Ovary (tissue), 9 donors: ENCODE measurements around the gene INPPL1. TPM values are rescaled to one million over a fixed set of nuclear protein-coding genes. Genes with fewer than 3 reads are reported as not detected.

ENCODE experiments used
- DNase-seq, 5 donors: peaks; one replicate each; pipeline ENCODE4 v3.0.0-alpha.2; 2019 to 2020
- H3K27ac ChIP-seq, 2 donors: fragments of 200-600 bp; one replicate each; pipeline versions ENCODE4 v1.5.1 to v1.8.0; 2019 to 2022
- H3K27me3 ChIP-seq: fragments of 200-600 bp; one replicate; pipeline ENCODE4 v1.8.0; 2022
- H3K36me3 ChIP-seq: fragments of 200-600 bp; sonication (generic); one replicate; pipeline ENCODE4 v1.5.1; 2019
- H3K4me1 ChIP-seq: one replicate; pipeline ENCODE4 v1.8.1; 2013; ENCODE audit warnings: mild to moderate bottlenecking, moderate library complexity; ENCODE audit not compliant: insufficient read depth
- H3K4me3 ChIP-seq: fragments of 200-600 bp; sonication (generic); one replicate; pipeline ENCODE4 v1.5.1; 2017
- H3K9me3 ChIP-seq, 2 donors: fragments of 200-600 bp in 1 of 2; sonication (generic) in 1 of 2; one replicate each; pipeline versions ENCODE4 v1.5.1 to v1.8.1; 2013 to 2019; ENCODE audit warnings: mild to moderate bottlenecking in 1 of 2, moderate library complexity in 1 of 2
- EP300 ChIP-seq: sonication (generic); formaldehyde crosslinking; IDR thresholded peaks from one replicate; pipeline ENCODE4 v1.6.1; 2017; ENCODE audit warnings: antibody characterized with exemption
- POLR2A ChIP-seq: fragments of 450-650 bp; IDR thresholded peaks from one replicate; pipeline ENCODE4 v1.6.1; 2017; ENCODE audit warnings: antibody characterized with exemption, mild to moderate bottlenecking, moderate library complexity
- WGBS, 3 donors: extraction: QIAGEN DNeasy Blood & Tissue Kit in 1 of 3; methylation state at CpG; one replicate each; pipeline versions ENCODE4 v1.1.5 to v1.1.7; 2013 to 2017; 5-methylcytosine and 5-hydroxymethylcytosine counted together
- intact Hi-C, 4 donors: fragments of 100-400 bp; cut with DNase I; formaldehyde crosslinking; loops; one replicate each; pipeline versions ENCODE4 v1.11.0 to v1.15.1; 2022 to 2023
- polyA plus RNA-seq, 2 donors: library from polyadenylated mRNA; stranded (reverse); fragments of 200-250 nt in 1 of 2; fragments of 350-450 nt in 1 of 2; fragmentation: Illumina TruSeq in 1 of 2; extraction: RNeasy Lipid Tissue Mini Kit (QIAGEN cat#74804) in 1 of 2; gene quantifications; one replicate each; pipeline ENCODE4 v1.2.3, GENCODE V29; 2013 to 2014
- total RNA-seq, 7 donors: library from RNA; depleted of rRNA in 2 of 7; stranded (reverse); fragments of >200 nt in 2 of 7; fragmentation: NEBNext Ultra II Directional in 3 of 7; extraction: Animal tissue kit (Norgen Biotek cat#: 25700) in 3 of 7; gene quantifications; one replicate each; pipeline versions ENCODE4 v1.1.0 to v1.2.4, GENCODE V29; 2016 to 2023
- TF ChIP-seq, protein P1 (sequence below), 3 donors: fragments of 450-650 bp in 2 of 3; fragments of 200-600 bp in 1 of 3; IDR thresholded peaks; one replicate each; pipeline versions ENCODE4 v1.5.1 to v1.8.0; 2016 to 2022; ENCODE audit warnings: antibody characterized with exemption in 3 of 3, mild to moderate bottlenecking in 1 of 3
- donor health status: DM: no; HTN: no; CAD: no; lungs with moderate emphysema.
- donor health status: DM: no; HTN: no; CAD: no.
- donor health status: Bipolar disorder and iron deficiency.
- donor health status: DM: yes; HTN: yes; CAD: no.
- donor health status: DM: no; HTN: no; CAD: no.
- donor health status: DM: yes; HTN: yes; CAD: no.

INPPL1 gene
- total and polyA plus RNA-seq, 9 donors: 48.4 to 208 (median 132) TPM

- Histone ChIP-seq H3K27ac (no peak overlapping the region), H3K36me3 (no peaks in the 10 kb centered on the region), H3K9me3 (no peaks in the 10 kb centered on the region), H3K4me1 (no peaks in the 10 kb centered on the region), H3K4me3 (no peak overlapping the region), H3K27me3 (no peaks in the 10 kb centered on the region)
- no peak for DNase-seq
- TF ChIP-seq EP300: no peak
- TF ChIP-seq, protein P1, sequence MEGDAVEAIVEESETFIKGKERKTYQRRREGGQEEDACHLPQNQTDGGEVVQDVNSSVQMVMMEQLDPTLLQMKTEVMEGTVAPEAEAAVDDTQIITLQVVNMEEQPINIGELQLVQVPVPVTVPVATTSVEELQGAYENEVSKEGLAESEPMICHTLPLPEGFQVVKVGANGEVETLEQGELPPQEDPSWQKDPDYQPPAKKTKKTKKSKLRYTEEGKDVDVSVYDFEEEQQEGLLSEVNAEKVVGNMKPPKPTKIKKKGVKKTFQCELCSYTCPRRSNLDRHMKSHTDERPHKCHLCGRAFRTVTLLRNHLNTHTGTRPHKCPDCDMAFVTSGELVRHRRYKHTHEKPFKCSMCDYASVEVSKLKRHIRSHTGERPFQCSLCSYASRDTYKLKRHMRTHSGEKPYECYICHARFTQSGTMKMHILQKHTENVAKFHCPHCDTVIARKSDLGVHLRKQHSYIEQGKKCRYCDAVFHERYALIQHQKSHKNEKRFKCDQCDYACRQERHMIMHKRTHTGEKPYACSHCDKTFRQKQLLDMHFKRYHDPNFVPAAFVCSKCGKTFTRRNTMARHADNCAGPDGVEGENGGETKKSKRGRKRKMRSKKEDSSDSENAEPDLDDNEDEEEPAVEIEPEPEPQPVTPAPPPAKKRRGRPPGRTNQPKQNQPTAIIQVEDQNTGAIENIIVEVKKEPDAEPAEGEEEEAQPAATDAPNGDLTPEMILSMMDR (IDR thresholded peaks at IDR 0.05): no peak
- TF ChIP-seq POLR2A: no peak
- 68 to 78% (median 75%) methylated on average over 2 of the region's 2 CpGs for WGBS, 3 donors
- intact Hi-C loops: no loop called here
Measured at GRCh38 chr11:72267956-72268617, 43.5 kb downstream of the INPPL1 start.

DNA sequence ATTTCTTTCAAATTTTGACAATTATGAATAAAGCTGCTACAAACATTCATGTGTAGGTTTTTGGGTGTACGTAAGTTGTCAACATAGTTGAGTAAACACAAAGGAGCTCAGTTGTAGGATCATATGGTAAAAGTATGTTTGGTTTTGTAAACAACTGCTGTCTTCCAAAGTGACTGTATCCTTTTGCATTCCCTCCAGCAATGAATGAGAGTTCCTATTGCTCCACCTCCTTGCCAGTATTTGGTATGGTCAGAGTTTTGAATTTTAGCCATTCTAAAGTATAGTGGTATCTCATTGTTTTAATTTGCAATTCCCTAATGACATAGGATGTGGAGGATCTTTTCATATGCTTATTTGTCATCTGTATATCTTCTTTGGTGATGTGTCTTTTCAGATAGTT is 47.4 kb downstream of the INPPL1 start:
- intact Hi-C loops: no loop called here
- Histone ChIP-seq H3K27me3 (no peaks in the 10 kb centered on the region), H3K4me1 (no peaks in the 10 kb centered on the region), H3K4me3 (no peak overlapping the region), H3K36me3 (no peaks in the 10 kb centered on the region), H3K9me3 (no peaks in the 10 kb centered on the region), H3K27ac (no peak overlapping the region)
- DNase-seq: no peak
- TF ChIP-seq EP300 (no peak), POLR2A (no peak)
- TF ChIP-seq, protein P1 (IDR thresholded peaks at IDR 0.05): no peak
- 40 to 86% (median 53%) methylated on average over 1 of the region's 1 CpG for WGBS, 3 donors

DNA sequence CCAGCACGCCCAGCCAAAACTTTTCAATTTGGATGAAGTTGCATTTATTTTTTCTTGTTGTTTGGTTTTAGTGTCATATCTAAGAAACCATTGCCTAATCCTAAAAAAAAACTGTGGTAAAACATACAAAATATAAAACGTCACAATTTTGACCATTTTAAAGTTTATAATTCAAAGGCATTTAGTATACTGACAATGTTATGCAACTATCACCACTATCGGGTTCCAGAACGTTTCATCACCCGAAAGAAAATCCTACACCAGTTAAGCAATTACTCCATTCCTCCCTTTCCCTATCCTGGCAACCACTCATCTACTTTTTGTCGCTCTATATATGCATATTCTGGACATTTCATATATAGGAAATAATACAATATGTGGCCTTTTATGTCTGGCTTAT is 49.9 kb downstream of the INPPL1 start:
- DNase-seq: no peak
- TF ChIP-seq EP300 (no peak), POLR2A (no peak)
- TF ChIP-seq, protein P1 (IDR thresholded peaks at IDR 0.05): no peak
- Histone ChIP-seq H3K4me1 (no peaks in the 10 kb centered on the region), H3K36me3 (no peaks in the 10 kb centered on the region), H3K27me3 (no peaks in the 10 kb centered on the region), H3K9me3 (no peaks in the 10 kb centered on the region), H3K27ac (no peak overlapping the region), H3K4me3 (no peak overlapping the region)
- WGBS, 3 donors: 79 to 84% (median 79%) methylated on average over 6 of the region's 6 CpGs
- intact Hi-C loops: no loop called here

GRCh38 chr11:72278905-72279304 is 54.3 kb downstream of the INPPL1 start:
- intact Hi-C loops: no loop called here
- Histone ChIP-seq H3K9me3 (no peaks in the 10 kb centered on the region), H3K36me3 (no peaks in the 10 kb centered on the region), H3K4me1 (no peaks in the 10 kb centered on the region), H3K4me3 (no peak overlapping the region), H3K27ac (no peak overlapping the region), H3K27me3 (no peaks in the 10 kb centered on the region)
- TF ChIP-seq EP300: no peak
- no peak for TF ChIP-seq POLR2A
- TF ChIP-seq, protein P1 (IDR thresholded peaks at IDR 0.05): no peak
- no peak for DNase-seq
